ENCODE measurements around the gene FAM118A. TPM values are rescaled to one million over a fixed set of nuclear protein-coding genes. Genes with fewer than 3 reads are reported as not detected.

FAM118A gene
- total and polyA plus RNA-seq, 2 experiments from 2014 or later, result 227 to 240 TPM

DNA sequence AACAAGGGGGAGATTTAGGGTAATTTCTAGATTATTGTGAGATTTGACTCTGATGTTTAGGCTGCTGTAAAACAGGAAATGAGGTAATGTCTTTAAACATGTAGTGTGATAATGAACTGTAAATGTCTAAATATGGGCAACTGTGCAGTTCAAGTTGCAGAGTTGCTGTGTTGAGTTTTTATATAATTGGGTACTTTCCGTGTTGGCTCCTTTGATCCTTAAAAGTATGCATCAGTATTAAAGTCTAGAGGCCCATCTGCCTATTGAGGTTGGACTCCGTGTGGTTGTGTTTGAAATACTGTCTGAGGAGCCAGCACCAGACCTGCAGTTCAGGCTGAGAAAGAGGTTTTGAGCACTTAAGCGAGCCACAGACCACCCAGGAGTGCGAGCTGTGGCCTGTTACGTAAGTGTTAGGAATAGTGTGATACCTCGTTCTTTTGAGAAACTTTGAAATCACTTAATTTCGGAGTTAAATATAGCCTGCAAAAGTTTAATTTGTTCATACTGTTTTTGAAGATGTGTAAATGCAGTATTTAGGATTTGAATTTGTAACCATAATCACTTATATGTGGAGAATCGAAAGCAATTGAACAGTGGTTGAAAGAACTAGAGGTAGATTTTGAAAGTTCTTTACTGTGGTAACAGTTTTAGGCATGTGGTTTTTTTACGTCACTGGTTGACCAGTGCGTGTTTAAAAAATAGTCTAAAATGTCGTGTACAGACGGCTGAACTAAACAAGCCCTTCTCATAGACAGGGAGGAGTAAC is 9.0 kb downstream of the FAM118A start:
- peak in 1 of 2 donors; percentile 66 for DNase-seq (ENCODE audit: low read depth in 1 of 2, low spot score in 1 of 2)
- Histone ChIP-seq H3K27ac (peak overlapping the region; percentile 82), H3K4me3 (no peak overlapping the region), H3K27me3 (no peaks in the 10 kb centered on the region), H3K4me1 (ENCODE audit: low read depth) (peaks cover 54% of the 10 kb centered on the region), H3K36me3 (peaks cover 7% of the 10 kb centered on the region), H3K9me3 (ENCODE audit: low read depth) (no peaks in the 10 kb centered on the region)
- TF ChIP-seq, protein P1, sequence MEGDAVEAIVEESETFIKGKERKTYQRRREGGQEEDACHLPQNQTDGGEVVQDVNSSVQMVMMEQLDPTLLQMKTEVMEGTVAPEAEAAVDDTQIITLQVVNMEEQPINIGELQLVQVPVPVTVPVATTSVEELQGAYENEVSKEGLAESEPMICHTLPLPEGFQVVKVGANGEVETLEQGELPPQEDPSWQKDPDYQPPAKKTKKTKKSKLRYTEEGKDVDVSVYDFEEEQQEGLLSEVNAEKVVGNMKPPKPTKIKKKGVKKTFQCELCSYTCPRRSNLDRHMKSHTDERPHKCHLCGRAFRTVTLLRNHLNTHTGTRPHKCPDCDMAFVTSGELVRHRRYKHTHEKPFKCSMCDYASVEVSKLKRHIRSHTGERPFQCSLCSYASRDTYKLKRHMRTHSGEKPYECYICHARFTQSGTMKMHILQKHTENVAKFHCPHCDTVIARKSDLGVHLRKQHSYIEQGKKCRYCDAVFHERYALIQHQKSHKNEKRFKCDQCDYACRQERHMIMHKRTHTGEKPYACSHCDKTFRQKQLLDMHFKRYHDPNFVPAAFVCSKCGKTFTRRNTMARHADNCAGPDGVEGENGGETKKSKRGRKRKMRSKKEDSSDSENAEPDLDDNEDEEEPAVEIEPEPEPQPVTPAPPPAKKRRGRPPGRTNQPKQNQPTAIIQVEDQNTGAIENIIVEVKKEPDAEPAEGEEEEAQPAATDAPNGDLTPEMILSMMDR (IDR thresholded peaks at IDR 0.05; ENCODE audit: low read depth, low read length), result no peak

DNA sequence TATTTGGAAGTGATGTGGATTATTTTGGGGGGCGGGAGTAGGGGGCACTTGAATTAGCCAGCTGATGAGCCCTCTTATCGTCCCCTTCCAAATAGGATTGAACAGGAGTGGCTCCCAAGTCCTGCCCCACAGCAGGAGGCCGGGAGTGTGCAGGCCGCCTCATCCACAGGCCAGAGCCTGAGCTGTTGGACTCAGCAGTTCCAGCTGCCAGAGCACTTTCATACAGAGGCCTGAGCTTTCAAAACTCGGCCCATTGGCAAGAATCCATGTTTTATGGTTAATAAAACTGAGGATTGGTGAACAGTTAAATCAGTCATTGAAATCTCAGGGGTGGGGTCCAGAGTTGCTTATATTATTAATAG is 9.6 kb downstream of the FAM118A start:
- TF ChIP-seq, protein P1 (IDR thresholded peaks at IDR 0.05; ENCODE audit: low read depth, low read length), result no peak
- peaks cover 52% of the 10 kb centered on the region for H3K4me1 ChIP-seq (ENCODE audit: low read depth)
- peak overlapping the region; percentile 82 for H3K27ac ChIP-seq
- H3K36me3 ChIP-seq, result peaks cover 11% of the 10 kb centered on the region
- no peaks in the 10 kb centered on the region for H3K27me3 ChIP-seq
- no peaks in the 10 kb centered on the region for H3K9me3 ChIP-seq (ENCODE audit: low read depth)
- peak in 1 of 2 donors; percentile 74 for DNase-seq (ENCODE audit: low read depth in 1 of 2, low spot score in 1 of 2)
- no peak overlapping the region for H3K4me3 ChIP-seq

GRCh38 chr22:45320357-45320976 is 10.7 kb downstream of the FAM118A start:
- no peak overlapping the region for H3K27ac ChIP-seq
- no peak overlapping the region for H3K4me3 ChIP-seq
- H3K27me3 ChIP-seq, result no peaks in the 10 kb centered on the region
- TF ChIP-seq, protein P1 (IDR thresholded peaks at IDR 0.05; ENCODE audit: low read depth, low read length), result no peak
- no peaks in the 10 kb centered on the region for H3K9me3 ChIP-seq (ENCODE audit: low read depth)
- peaks cover 13% of the 10 kb centered on the region for H3K36me3 ChIP-seq
- peak in 1 of 2 donors; percentile 25 for DNase-seq (ENCODE audit: low read depth in 1 of 2, low spot score in 1 of 2)
- peaks cover 53% of the 10 kb centered on the region for H3K4me1 ChIP-seq (ENCODE audit: low read depth)

GRCh38 chr22:45321827-45322226 is 12.1 kb downstream of the FAM118A start:
- Histone ChIP-seq H3K9me3 (ENCODE audit: low read depth) (no peaks in the 10 kb centered on the region), H3K36me3 (peaks cover 13% of the 10 kb centered on the region), H3K27me3 (no peaks in the 10 kb centered on the region), H3K27ac (no peak overlapping the region), H3K4me1 (ENCODE audit: low read depth) (peaks cover 43% of the 10 kb centered on the region), H3K4me3 (no peak overlapping the region)
- no peak for DNase-seq (ENCODE audit: low read depth in 1 of 2, low spot score in 1 of 2)
- TF ChIP-seq, protein P1 (IDR thresholded peaks at IDR 0.05; ENCODE audit: low read depth, low read length), result no peak

- Histone ChIP-seq H3K4me3 (no peak overlapping the region), H3K27ac (no peak overlapping the region), H3K36me3 (peaks cover 13% of the 10 kb centered on the region), H3K9me3 (ENCODE audit: low read depth) (no peaks in the 10 kb centered on the region), H3K4me1 (ENCODE audit: low read depth) (peaks cover 31% of the 10 kb centered on the region), H3K27me3 (no peaks in the 10 kb centered on the region)
- TF ChIP-seq, protein P1 (IDR thresholded peaks at IDR 0.05; ENCODE audit: low read depth, low read length), result no peak
- DNase-seq (ENCODE audit: low read depth in 1 of 2, low spot score in 1 of 2), result no peak
These were observed 13.3 kb downstream of the FAM118A start for GRCh38 chr22:45322873-45323525.
